Activated CD4-positive, alpha-beta T cell treated with anti-CD3 and anti-CD28 coated beads, Interleukin-10, Interleukin-2, amounts not matched to agents 100 ng/mL and 50 ng/mL, durations not matched to agents 16 hours and 8 hours (primary cell): ENCODE data around the gene LRIT2.
"Not testable (repeated sequence)": the region's sequence is repeated elsewhere in the genome, so short reads cannot be mapped to it uniquely, and the experiment has no call there.

Experiments
- DNase-seq: peaks from one replicate; pipeline ENCODE4 v3.0.0-alpha.2; 2020

The LRIT2 gene

GRCh38 chr10:84204122-84204521 lies 21.2 kb downstream of the LRIT2 start:
- DNase-seq, result peak; percentile 7

GRCh38 chr10:84202349-84202748 lies 23.0 kb downstream of the LRIT2 start:
- DNase-seq, result no peak

GRCh38 chr10:84201682-84202081 lies 23.7 kb downstream of the LRIT2 start:
- no peak for DNase-seq

DNA sequence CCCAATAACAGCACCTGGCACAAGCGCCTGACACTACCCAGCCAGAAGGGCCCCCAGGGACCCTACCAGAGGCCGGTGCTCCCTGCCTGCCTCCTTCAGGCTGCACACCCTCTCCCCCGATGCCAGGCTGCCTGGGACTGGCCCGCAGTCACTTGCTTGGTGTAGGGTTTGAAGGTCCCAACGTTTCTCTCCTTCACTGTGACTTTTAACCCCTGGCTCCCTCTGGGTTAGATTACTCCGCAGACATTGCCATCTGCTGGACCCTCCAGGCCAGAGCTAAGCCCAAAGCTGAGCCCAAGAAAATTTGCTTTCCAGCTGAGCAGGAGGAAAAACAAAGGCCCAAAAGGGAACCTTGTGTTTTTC lies 24.1 kb downstream of the LRIT2 start:
- no peak for DNase-seq

DNA sequence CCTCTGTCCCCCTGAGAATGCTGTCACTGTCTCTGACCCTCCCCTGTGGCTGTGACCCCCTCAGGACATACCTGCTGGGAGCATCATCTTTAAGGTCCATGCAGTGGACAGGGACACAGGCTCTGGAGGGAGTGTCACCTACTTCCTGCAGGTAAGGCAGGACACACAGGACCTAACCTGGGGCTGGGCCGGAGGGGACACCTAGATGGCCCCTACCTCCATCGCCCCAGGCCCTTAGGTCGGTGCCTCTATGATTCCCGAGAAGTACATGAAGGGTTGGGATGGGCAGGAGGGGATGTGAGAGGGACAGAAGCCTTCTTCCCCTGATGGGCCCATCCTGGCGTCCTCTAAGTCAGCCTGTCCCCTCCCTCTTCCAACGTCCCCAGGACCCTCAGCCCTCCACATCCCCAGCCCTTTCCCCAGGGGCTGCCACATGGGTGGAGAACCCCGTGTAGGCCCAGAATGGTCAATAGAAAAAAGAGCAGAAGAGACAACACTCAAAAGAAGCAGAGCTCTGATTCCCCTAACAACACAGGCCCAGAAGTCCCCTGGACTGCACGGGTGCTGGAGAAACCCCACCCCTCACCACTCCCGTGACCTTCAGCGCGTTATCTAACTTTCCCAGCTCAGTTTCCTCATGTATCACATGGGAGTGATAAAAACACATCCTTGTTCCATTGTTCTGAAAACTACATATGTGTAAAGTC lies 24.7 kb downstream of the LRIT2 start:
- no peak for DNase-seq

DNA sequence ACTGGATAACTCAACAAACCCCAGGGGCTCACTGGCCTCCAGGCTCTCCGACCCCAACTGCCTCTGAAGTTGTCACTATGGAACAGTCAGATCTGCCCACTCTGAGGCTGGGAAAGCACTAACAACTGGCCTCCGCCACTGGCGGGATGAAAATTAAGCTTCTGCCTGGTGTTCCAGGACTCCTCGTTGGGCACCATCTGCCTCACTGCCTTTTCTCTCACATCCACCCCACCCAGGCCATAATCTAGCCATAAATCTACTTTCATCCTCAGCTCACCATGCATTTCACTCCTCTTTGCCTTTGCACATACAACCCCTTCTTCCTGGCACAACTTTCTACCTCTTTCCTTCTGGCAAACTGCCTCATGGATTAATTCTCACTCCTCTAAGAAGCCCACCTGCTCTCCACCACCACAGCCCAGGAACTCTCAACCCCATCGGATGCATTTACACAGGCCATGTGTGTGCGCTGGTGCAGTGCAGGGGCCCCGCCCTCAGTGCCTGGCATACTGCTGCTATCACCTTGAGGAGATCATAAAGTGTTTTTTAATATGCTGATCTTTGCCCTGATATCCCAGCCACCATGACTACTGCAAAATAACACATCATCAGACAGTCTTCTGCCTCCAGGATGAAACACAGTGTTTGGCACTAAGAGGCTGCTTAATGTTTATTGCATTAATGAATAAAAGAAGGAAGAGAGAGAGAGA lies 27.0 kb downstream of the LRIT2 start:
- DNase-seq, result no peak

DNA sequence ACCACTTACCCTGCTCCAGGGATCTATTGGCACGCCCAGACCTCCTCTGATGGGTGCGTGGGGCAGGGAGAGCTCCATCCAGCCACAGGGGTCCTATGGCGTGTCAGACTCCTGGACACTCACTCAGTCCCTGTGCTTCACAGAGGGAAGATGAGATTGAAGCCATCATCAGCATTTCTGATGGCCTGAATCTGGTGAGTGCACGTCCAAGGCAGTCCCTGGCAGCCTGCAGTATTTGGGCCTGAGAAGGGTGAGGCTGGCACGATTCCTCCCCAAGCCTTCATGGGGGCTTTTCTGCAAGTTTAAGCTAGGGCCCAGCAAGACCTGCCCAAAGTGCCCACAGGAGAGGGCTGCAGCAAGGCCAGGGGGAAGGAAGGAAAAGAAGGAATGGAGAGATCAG lies 27.7 kb downstream of the LRIT2 start:
- DNase-seq, result no peak

GRCh38 chr10:84196941-84197340 lies 28.4 kb downstream of the LRIT2 start:
- no peak for DNase-seq

GRCh38 chr10:84196083-84196482 lies 29.3 kb downstream of the LRIT2 start:
- no peak for DNase-seq

DNA sequence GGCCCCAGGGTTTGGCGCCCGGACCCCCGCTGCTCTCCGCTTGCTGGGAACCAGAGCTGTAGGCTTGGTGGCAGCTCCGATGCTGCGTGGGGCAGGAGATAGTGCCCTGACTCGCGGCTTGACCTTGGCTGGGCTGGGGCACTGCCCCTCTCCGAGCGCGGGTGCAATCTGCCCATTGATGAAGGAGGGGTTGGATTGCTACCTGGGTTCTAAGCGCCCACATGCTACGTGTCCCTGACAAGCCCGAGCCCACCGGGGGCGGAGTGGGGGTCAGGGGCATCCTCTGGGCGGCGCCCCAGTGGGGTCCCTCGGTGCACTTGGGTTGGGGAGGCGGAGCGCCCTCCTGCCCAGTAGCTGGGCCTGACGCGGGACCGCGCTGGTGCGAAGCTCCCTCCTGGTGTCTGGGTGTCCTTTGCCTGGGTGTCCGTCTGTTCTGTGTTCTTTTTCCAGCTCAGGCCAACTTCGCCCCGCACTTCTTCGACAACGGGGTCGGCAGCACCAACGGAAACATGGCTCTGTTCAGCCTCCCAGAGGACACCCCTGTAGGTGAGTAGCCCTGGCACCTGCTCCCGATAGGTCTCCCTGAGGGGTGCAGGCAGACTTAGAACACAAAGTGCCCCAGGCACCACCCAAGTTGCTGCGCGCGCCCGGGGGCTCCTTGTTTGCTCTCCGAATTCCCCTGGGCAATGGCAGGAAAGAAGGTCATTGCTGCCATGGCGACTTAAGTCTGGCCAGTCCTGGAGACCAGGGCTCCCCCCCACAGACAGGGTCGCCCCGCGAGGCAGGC lies 30.1 kb downstream of the LRIT2 start:
- DNase-seq, result no peak

GRCh38 chr10:84194424-84195043 lies 30.8 kb downstream of the LRIT2 start, which contains the start of gene CDHR1:
TSS of gene CDHR1 (plus strand) at chr10:84194537. CDS start at chr10:84194761, 224 bp downstream.
- peak; percentile 34 for DNase-seq

DNA sequence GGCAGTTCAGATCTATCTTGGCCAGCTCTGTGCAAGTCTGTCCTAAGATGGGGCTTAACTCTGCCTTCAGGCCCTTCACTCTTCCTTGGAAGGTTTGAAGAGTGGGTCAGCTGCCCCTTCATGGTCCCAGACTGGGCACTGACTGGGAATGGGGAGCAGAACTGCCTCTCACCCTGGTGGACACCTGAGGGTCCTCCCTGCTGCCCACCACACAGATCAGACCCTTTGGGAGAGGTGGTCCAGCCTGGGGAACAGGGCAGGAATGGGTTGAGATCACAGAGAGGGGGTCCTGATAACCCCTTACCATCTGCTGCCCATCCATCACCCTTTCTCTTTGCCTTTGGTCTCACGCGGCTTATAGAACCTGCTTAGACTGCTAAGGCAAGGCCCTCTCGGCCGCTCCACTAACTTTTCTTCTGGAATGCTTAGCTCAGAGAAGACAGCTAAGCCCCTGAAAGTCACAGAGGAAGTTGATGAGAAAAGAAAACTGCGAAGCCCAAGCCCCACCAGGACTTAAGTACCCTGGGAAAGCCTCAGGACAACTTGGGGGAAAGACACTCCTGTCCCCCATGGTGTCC lies 31.4 kb downstream of the LRIT2 start:
- DNase-seq, result no peak

- DNase-seq, result no peak
These were observed 32.0 kb downstream of the LRIT2 start for GRCh38 chr10:84193327-84193726.

DNA sequence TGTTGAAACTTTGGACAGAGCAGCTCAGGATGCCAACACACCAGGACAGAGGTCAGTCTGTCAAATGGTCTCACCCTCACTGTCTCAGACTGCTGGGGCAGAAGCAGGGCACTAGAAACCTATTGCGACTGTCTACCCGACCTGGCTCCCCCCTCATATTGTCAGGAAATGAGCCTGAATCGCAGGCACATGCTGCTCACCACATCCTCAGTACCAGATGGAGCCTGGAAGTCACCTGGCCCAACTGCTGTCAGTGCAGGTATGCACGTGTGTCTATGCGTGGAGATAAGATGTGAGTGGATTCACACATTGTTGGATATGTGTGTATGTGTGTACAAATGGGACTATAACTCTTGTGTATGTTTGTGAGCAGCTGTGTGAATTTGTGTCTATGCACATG lies 34.2 kb downstream of the LRIT2 start:
- DNase-seq, result no peak

DNA sequence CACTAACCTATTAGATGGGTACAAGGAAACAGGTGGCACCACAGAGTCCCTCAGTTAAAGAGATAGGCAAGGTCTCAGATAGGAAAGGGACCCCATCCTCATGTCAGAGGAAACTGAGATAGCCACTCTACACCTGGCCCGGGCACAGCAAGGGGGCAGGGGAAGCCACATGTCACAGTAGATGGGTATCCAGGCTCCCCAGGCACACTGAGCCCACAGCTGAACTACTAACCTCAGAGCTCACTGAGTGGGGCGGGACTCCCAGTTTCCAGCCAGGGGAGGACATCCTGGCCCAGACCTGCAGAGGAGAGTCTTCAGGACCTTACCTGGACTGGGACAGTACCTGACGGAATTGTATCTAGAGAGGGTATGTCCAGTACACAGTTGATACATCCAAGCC lies 34.7 kb downstream of the LRIT2 start:
- no peak for DNase-seq

- no peak for DNase-seq
These were observed 36.5 kb downstream of the LRIT2 start for GRCh38 chr10:84188815-84189214.

GRCh38 chr10:84185526-84186175 lies 39.7 kb downstream of the LRIT2 start:
- DNase-seq, result no peak

- no peak for DNase-seq
These were observed 40.8 kb downstream of the LRIT2 start for GRCh38 chr10:84184517-84184916.

DNA sequence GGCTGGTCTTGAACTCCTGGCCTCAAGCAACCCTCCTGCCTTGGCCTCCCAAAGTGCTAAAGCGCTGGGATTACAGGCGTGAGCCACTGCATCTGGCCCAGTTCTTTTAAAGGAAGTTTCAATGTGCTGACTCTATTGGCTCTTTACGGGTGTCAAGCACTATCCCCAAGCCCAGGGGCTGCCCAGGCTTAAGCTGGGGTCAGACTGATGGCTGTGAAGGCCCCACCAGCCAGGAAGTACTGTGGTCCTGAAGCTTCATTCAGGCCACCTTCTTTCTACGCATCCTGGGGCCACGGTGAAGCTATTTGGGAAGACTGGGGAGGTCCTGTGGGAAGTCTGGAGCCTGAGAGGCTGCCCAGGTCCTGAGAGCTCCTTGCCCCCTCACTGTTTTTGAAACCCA lies 43.7 kb downstream of the LRIT2 start:
- DNase-seq, result no peak

- not testable (repeated sequence) for DNase-seq
These were observed 45.0 kb downstream of the LRIT2 start for GRCh38 chr10:84180386-84180785.

- no peak for DNase-seq
These were observed 46.2 kb downstream of the LRIT2 start for GRCh38 chr10:84179059-84179710.

- DNase-seq, result no peak
These were observed 47.2 kb downstream of the LRIT2 start for GRCh38 chr10:84178160-84178609.
